BJ (cell line): ENCODE measurements around the gene KDM2A. TPM values are rescaled to one million over a fixed set of nuclear protein-coding genes. Genes with fewer than 3 reads are reported as not detected.

Experiments
- CTCF ChIA-PET: fragments of 350-600 bp; formaldehyde crosslinking; extraction: SDS; loops from one replicate; lab custom pipeline; 2021; ENCODE audit warnings: antibody characterized with exemption, inconsistent platforms; lab: Yijun Ruan, JAX
- POLR2A ChIA-PET: fragments of 300-600 bp; sonication (Branson Sonifier 250); formaldehyde crosslinking; extraction: SDS; loops from one replicate; lab custom pipeline; 2021; ENCODE audit warnings: antibody characterized with exemption; lab: Charles Lee
- DNase-seq: peaks from one replicate; pipeline ENCODE4 v3.0.0-alpha.2; 2011; ENCODE audit warnings: low read depth
- H3K27me3 ChIP-seq: 2 replicates; pipeline ENCODE4 v1.6.0; 2011; ENCODE audit warnings: low read length; ENCODE audit not compliant: control insufficient read depth, insufficient read depth
- H3K36me3 ChIP-seq: 2 replicates; pipeline ENCODE4 v1.5.1; 2011; ENCODE audit warnings: low read length; ENCODE audit not compliant: control insufficient read depth, insufficient read depth
- H3K4me3 ChIP-seq: 2 replicates; pipeline ENCODE4 v1.5.1; 2011; ENCODE audit warnings: low read depth, mild to moderate bottlenecking, control low read depth, low read length
- polyA plus RNA-seq: library from polyadenylated mRNA; depleted of rRNA; stranded (reverse); fragments of >200 nt; gene quantifications from 2 replicates; pipeline ENCODE4 v1.2.3, GENCODE V29; 2011
- TF ChIP-seq, protein P1 (sequence below): IDR thresholded peaks from 2 replicates; pipeline ENCODE4 v1.5.1; 2011; ENCODE audit warnings: low read depth, mild to moderate bottlenecking, control low read depth, inconsistent platforms, low read length, moderate library complexity; ENCODE audit not compliant: insufficient read depth

KDM2A gene
- polyA plus RNA-seq, 1 experiment = 63.5 TPM

DNA sequence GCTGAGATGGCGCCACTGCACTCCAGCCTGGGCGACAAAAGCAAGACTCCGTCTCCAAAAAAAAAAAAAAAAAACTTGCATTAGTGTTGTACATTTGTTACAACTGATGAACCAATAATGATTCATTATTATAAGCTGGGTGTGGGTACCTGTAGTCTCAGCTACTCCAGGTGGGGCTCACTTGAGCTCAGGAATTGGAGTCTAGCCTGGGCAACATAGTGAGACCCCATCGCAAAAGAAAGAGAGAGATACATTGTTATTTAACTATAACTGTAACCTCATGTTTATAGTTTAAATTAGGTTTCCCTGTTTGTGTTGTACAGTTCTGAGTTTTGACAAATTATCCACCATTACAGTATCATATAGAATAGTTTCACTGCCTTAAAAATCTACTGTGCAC is 38.6 kb downstream of the KDM2A start:
- ChIA-PET POLR2A (no interaction called here), CTCF (interaction anchor here (0.6 to 1.5 kb wide), 4 partner anchors 8 to 464 kb away, joined by 3 read pairs; no protein-coding TSS in a partner anchor)
- peaks cover 1% of the 10 kb centered on the region; the same call in 1 of the 2 replicates for H3K36me3 ChIP-seq
- TF ChIP-seq, protein P1, sequence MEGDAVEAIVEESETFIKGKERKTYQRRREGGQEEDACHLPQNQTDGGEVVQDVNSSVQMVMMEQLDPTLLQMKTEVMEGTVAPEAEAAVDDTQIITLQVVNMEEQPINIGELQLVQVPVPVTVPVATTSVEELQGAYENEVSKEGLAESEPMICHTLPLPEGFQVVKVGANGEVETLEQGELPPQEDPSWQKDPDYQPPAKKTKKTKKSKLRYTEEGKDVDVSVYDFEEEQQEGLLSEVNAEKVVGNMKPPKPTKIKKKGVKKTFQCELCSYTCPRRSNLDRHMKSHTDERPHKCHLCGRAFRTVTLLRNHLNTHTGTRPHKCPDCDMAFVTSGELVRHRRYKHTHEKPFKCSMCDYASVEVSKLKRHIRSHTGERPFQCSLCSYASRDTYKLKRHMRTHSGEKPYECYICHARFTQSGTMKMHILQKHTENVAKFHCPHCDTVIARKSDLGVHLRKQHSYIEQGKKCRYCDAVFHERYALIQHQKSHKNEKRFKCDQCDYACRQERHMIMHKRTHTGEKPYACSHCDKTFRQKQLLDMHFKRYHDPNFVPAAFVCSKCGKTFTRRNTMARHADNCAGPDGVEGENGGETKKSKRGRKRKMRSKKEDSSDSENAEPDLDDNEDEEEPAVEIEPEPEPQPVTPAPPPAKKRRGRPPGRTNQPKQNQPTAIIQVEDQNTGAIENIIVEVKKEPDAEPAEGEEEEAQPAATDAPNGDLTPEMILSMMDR = no peak
- H3K4me3 ChIP-seq = no peak overlapping the region
- no peaks in the 10 kb centered on the region for H3K27me3 ChIP-seq
- DNase-seq = no peak

DNA sequence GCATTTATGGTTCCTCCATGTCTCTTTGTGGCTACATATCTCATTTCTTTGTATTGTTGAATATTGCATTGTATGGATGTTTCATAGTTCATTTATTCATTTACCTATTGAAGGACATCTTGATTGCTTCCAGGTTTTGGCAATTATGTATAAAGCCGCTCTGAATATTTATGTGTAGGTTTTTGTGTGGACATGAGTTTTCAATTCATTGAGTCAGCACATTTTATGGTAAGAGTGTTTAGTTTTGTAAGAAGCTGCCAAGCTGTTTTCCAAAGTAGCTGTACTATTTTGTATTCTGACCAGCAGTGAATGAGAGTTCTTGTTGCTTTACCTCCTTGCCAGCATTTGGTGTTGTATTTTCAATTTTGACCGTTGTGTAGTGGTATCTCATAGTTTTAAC is 39.2 kb downstream of the KDM2A start:
- TF ChIP-seq, protein P1 = no peak
- Histone ChIP-seq H3K4me3 (no peak overlapping the region), H3K27me3 (no peaks in the 10 kb centered on the region), H3K36me3 (no peaks in the 10 kb centered on the region; the same call in 1 of the 2 replicates)
- ChIA-PET POLR2A (no interaction called here), CTCF (interaction anchor here (0.6 to 1.5 kb wide), 5 partner anchors 9 to 464 kb away, joined by 3 read pairs; no protein-coding TSS in a partner anchor)
- DNase-seq = no peak

DNA sequence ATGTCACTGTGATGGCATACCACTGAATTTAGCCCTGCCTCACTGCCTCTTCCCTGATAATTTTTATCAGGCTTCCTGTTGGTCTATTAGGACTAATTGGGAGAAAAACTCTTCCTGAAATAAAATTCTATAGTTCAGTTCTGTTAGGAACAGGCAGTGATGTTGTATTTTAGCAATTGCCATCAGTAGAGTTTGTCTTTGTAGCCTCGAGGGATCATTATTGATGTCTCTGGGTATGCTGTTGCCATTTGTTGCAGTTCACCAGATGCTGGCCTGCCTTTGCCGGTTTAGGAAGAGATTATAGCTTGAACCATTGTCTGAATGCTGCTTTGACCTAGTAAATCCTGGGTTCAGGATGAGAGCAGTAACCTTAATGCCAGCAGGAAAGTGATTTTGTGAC is 41.0 kb downstream of the KDM2A start:
- Histone ChIP-seq H3K4me3 (no peak overlapping the region), H3K36me3 (0 out of 2 replicates have a peak, but pooled peaks cover 1% of the 10 kb centered on the region), H3K27me3 (no peaks in the 10 kb centered on the region)
- CTCF ChIA-PET = interaction anchor here (0.6 to 1.1 kb wide), 2 partner anchors 9 to 107 kb away, joined by 3 to 4 read pairs; no protein-coding TSS in a partner anchor
- DNase-seq = no peak
- POLR2A ChIA-PET = no interaction called here
- TF ChIP-seq, protein P1 = no peak

DNA sequence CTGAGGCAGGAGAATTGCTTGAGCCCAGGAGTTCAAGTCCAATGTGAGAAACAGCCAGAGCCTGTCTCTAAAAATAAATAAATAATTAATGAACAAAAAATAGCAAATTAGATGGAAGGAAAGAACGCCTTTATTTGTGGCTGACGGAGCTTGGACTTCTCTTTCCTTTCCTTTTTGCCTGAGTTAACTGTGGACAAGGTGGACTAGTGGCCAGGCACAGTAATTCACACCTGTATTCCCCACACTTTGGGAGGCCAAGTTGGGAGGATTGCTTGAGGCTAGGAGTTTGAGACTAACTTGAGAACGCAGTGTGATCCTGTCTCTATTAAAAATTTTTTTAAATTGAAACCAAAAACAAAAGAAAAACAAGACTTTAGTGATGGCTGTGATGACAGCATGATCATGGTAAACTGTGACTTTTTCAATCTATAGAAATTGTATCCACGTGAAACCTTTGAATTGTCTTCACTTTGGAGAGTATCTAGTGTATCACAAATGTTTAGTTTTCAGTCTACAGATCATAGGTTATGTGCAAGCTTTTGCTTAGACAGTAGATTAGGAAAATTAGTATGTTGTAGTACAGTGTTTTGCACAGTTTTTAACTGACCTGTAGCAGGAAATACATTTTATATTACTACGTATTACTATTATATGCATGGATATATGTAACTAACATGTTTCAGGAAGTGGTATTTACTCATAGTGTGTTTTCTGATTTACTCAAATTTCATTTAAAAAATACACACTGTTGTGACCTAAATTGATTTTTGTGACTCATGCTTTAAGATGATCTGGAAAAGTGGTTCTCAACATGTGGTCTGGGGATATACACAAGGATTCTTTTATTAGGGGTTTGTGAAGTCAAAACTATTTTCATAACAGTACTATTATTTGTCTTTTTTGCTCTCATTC is 42.1 kb downstream of the KDM2A start:
- DNase-seq = no peak
- POLR2A ChIA-PET = no interaction called here

DNA sequence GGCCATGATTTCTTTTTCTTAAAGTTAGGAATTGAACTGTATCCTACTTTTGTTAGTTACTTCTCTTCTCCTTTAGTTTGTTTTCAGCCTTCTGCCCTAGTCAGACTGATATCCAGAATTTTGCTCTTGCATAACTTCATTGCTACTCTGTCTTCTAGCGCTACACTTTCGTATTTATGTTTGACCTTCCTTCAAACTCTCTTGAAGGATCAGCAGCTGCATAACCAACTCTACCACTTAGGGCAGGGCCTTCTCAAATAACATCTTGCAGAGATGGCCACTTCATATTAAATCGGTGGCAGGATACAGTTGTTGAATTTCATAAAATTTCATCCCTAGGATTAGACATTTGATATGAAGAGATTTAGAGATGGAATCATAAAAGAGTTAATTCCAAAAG is 43.9 kb downstream of the KDM2A start:
- DNase-seq = no peak
- POLR2A ChIA-PET = no interaction called here
- H3K36me3 ChIP-seq = 0 out of 2 replicates have a peak, but pooled peaks cover 1% of the 10 kb centered on the region
- TF ChIP-seq, protein P1 = no peak
- CTCF ChIA-PET = no interaction called here
- no peaks in the 10 kb centered on the region for H3K27me3 ChIP-seq
- H3K4me3 ChIP-seq = no peak overlapping the region

More for the DNA sequence above, 42.1 kb downstream of the KDM2A start:
- CTCF ChIA-PET = interaction anchor here (0.6 kb wide), 2 partner anchors 14 to 108 kb away, joined by 3 to 4 read pairs; no protein-coding TSS in a partner anchor
- H3K36me3 ChIP-seq = 0 out of 2 replicates have a peak, but pooled peaks cover 1% of the 10 kb centered on the region
- H3K27me3 ChIP-seq = no peaks in the 10 kb centered on the region
- TF ChIP-seq, protein P1 = no peak
- no peak overlapping the region for H3K4me3 ChIP-seq
